Putamen (tissue), 1 donor: ENCODE measurements around the gene ZNRF1.
A peak's percentile ranks its signal among the peaks of the same experiment; 100 is the strongest.
"Not testable (repeated sequence)": the region's sequence is repeated elsewhere in the genome, so short reads cannot be mapped to it uniquely, and the experiment has no call there.

ENCODE experiments used
- DNase-seq: peaks from one replicate; pipeline ENCODE4 v3.0.0-alpha.2; 2016; ENCODE audit warnings: low spot score

ZNRF1 gene

DNA sequence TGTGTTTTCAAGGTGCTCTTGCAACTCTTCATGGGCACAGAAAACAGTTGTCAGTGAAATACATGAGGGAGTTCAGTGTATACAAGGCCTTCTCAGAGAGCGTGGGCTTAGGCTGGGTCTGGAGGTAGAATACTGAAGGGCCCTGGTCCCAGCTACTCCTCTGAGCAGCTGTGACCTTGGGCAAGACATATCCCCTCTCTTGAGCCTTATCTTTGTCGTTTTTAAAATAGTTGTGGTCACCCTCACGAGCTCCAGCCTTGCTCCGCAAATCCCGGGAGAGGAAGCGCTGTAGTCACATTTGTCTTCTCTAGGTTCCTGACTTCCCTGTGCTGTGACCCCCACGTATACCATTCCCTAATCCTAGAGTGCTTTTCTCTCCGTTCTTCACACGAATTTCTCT is 3.6 kb downstream of the ZNRF1 start:
- no peak for DNase-seq

GRCh38 chr16:75003931-75004330 is 5.1 kb downstream of the ZNRF1 start:
- no peak for DNase-seq

GRCh38 chr16:75004460-75004859 is 5.6 kb downstream of the ZNRF1 start:
- DNase-seq = no peak

DNA sequence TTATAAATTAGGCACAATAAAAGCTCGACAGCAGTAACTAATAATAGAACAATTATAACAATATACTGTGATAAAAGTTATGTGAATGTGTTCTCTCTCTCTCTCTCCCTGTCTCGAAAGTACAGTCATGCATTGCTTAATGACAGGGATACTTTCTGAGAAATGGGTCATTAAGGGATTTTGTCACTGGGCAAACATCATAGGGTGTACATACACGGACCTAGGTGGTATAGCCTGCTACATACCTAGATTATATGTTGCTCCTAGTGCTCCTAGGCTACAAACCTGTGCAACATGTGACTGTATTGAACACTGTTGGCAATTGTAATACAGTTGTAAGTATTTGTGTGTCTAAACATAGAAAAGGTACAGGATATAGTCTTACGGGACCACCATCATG is 6.9 kb downstream of the ZNRF1 start:
- DNase-seq = no peak

- DNase-seq = no peak
These were observed 8.6 kb downstream of the ZNRF1 start for GRCh38 chr16:75007443-75007842.

GRCh38 chr16:75010427-75010826 is 11.6 kb downstream of the ZNRF1 start:
- no peak for DNase-seq

- peak; percentile 77 for DNase-seq
These were observed 12.9 kb downstream of the ZNRF1 start for GRCh38 chr16:75011634-75012307.

- no peak for DNase-seq
These were observed 13.7 kb downstream of the ZNRF1 start for GRCh38 chr16:75012380-75013081.

GRCh38 chr16:75013123-75013522 is 14.3 kb downstream of the ZNRF1 start:
- DNase-seq = not testable (repeated sequence)

- no peak for DNase-seq
These were observed 15.5 kb downstream of the ZNRF1 start for GRCh38 chr16:75014318-75014717.

GRCh38 chr16:75016451-75017081 is 17.7 kb downstream of the ZNRF1 start:
- not testable (repeated sequence) for DNase-seq

DNA sequence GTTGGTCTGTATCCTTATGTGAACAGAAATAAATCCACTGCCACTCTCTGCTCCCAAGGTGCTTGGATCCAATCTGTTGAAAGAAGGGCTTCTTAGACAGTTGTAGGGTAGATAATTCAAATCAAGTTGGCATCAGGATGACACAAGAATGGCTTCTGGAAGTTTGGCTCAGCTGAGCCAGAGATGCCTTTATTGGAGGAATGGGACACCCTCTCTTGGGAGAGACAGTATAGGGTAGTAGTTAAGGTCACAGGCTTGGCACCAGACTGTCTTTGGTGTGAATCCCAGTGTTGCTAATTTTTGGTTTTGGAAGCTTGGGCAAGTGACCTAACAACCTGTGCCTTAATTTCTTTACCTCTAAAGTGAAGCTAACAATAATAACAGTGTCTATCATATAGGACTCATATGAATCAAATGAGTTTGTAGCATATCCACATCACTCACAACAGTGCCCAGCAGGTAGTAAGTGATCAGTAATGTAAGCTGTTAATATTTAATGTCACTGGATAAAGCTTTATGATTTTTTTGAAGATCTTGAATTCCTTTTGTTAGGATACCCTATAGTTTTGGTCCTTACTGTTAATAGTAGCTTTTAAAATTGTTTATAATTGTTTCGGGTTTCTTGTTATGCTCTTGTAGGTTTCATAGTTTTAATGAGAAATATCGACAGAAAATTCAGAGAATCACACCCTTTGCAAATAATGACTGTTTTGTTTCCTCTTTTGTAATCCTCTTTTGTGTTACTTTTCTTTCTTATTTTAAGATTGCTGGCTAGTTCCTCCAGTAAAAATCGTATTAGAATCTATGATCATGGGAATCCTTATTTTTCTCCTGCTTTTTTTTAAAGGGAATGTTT is 19.1 kb downstream of the ZNRF1 start:
- DNase-seq = no peak

DNA sequence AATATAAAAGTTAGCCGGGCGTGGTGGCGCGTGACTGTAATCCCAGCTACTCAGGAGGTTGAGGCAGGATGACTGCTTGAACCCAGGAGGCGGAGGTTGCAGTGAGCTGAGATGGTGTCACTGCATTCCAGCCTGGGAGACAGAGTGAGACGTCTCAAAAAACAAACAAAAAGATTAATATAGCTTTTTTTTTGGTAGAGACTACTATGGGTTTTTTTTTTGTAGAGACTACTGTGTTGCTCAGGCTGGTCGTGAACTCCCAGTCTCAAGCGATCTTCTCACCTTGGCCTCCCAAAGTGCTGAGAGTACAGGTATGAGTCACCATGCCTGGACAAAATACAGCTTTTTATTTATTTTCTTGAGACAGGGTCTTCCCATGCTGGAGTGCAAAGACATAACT is 20.2 kb downstream of the ZNRF1 start:
- DNase-seq = no peak

- no peak for DNase-seq
These were observed 20.8 kb downstream of the ZNRF1 start for GRCh38 chr16:75019586-75019985.

DNA sequence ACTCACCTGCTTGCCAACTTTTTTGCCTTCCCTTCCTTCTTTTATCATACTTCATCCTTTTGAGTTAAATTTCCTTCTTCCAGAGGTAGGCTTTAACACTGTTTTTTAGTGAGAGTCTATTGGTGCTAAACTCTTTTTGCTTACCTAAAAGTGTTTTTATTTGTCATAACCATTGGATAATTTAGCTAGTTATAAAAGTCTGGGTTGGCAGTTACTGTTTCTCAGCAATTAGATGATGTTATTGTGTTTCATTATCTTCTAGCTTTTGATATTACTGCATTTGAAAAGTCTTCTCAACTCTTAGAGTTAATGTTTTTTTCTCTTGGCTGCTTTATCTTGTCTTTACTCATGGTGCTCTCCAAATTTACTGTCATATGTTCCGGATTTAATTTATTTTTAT is 22.6 kb downstream of the ZNRF1 start:
- DNase-seq = no peak

DNA sequence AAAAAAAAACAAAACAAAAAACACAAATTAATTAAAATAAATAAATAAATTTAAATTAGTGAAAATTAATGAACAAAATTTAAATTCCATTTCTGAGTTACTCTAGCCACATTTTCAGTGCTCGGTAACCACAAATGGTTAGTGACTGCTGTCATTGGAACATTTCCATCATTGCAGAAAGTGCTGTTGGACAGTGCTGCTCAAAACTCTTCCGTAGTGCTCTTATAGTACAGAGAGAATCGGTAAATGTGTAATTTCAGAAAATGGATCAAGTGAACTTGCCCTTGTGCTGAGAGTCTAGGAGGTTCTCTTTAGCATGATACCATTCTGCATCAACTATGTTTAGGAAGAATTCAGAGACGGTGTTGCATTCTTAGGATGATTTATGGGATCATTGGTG is 23.7 kb downstream of the ZNRF1 start:
- no peak for DNase-seq

GRCh38 chr16:75023009-75023408 is 24.2 kb downstream of the ZNRF1 start:
- DNase-seq = no peak

DNA sequence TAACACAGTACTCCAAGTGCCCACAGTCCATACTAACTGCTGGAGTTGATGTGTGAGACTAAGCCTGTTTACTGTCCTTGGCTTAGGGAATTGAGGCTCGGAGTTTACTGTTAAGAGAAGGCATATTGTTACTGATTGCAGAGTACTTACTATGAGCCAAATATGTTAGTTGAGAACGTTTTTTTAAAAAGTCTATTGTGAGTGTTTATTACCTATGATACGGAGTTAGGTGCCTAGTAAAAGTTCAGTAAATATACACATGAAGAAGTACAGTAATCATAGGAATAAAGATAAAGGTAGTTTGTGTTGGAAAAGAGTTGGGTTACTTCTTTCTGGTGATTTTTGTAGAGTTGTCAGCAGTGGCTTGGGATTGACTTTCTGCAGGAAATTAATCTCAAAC is 25.4 kb downstream of the ZNRF1 start:
- DNase-seq = no peak

- DNase-seq = no peak
These were observed 25.8 kb downstream of the ZNRF1 start for GRCh38 chr16:75024594-75024993.

GRCh38 chr16:75025761-75026160 is 26.9 kb downstream of the ZNRF1 start:
- no peak for DNase-seq

DNA sequence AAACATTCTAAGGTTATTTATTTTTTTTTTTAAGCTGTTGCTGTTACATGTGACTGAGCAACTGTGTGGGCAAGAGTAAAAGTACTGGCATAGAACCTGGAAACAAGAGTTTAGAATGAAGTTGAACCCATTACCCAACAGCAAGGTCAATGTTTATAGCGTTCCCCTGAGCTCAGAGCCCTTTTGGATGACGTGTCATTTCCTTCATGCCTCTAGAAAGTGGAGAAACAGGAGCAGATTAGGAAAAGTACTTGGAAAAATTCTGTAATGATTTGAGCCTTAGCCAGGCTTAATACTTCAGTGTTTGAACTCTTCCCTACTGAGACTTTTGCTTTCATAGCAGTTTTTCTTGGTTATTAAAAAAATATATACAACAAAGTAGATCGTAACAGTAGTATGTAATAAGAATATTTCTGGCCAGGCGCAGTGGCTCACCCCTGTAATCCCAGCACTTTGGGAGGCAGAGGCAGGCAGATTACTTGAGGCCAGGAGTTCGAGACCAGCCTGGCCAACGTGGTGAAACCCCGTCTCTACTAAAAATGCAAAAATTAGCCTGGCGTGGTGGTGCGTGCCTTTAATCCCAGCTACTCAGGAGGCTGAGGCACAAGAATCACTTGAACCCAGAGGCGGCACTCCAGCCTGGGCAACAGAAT is 27.5 kb downstream of the ZNRF1 start:
- DNase-seq = not testable (repeated sequence)

GRCh38 chr16:75026892-75027391 is 28.1 kb downstream of the ZNRF1 start:
- no peak for DNase-seq
